Measurements from ENCODE around the gene ABHD8.

- no peak for TF ChIP-seq POLR2AphosphoS5 (IDR thresholded peaks at IDR 0.05; ENCODE audit: low read depth, low read length)
- TF ChIP-seq TAF1 (IDR thresholded peaks at IDR 0.05; ENCODE audit: borderline replicate concordance, low read depth, low read length) = no peak
Observed at GRCh38 chr19:17329366-17330261, 26.4 kb upstream of the ABHD8 start.

All from GM12892 (cell line).